HS-5 (cell line): ENCODE measurements around the gene RUNX1.
"Not testable (repeated sequence)": the region's sequence is repeated elsewhere in the genome, so short reads cannot be mapped to it uniquely, and the experiment has no call there.

Source experiments
- DNase-seq: peaks from one replicate; pipeline ENCODE4 v3.0.0-alpha.2; 2012; ENCODE audit warnings: low read depth

The RUNX1 gene

DNA sequence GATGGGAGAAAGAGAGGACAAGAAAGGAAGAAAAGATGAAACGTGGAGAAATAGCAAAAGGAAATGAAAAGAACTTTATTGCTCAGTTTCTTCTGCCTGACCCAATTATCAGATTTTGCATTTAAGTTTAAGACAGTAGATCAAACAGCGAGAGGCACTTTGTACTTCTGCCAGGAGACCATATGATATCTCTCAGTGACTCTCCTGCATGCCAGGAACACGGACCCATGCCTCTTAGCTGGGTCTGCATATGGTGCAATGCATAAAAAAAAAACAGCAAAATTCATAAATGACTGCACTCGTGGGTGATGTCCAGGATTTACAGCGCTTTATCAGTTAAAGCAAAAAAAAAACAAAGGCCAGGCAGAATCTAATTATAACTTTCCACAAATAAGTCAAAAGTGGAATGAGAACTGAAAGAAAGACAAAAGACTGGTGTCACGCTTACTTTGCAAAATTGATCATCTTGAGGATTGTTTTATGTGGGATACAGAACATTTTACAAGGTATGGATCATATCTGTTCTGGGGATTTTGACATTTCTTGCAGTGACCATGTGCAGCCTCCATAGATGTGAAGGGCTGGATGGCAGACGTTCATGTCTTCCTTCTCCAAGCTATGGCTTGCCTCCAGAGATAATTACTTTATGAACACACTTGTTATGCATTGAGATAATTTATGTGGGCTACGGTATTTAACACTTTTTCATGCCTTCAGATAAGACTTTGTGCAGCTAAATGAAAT, 79.5 kb downstream of the RUNX1 start:
- DNase-seq, result no peak

DNA sequence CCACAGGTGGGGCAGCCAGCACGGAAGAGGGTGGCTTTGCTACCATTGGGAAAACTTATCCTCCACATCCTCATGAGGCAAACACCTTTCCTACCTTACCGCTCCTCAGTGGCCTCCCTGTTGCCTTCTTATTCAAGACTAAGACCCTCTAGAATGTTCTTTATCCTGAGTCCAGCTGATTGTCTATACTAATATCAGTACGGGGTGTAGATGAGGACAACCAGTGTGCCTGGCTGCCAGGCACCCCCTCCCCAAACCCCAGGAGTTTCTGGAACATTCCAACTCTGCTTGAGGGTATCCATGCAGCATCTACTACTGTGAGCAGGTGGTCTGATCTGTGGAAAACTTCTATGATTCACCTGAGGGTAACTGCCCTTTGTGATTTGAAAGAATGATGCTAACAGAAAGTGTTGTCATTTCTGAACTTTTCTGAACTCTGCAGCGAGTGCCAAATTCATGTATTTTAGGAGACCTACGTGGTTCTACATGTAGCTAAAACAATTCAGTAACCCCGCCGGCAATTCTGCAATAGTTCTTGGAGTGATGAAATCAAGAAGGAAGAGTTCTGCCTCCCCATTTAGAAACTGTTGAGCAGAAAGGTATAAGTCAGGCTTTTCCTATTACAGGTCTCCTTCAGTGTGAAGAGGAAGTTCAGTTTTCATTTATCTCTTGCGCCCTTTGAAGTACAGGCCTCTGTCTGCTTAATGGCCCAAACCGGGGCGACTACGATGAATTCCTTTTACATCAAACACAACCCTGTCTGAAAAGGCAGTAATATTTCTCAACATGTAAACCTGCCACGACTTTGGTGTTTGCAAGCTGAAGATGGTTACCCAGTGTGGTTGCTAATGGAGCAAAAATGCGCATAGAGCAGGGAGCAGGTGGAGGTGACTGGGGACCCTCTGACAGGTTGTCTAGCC, 80.4 kb downstream of the RUNX1 start:
- DNase-seq, result no peak

DNA sequence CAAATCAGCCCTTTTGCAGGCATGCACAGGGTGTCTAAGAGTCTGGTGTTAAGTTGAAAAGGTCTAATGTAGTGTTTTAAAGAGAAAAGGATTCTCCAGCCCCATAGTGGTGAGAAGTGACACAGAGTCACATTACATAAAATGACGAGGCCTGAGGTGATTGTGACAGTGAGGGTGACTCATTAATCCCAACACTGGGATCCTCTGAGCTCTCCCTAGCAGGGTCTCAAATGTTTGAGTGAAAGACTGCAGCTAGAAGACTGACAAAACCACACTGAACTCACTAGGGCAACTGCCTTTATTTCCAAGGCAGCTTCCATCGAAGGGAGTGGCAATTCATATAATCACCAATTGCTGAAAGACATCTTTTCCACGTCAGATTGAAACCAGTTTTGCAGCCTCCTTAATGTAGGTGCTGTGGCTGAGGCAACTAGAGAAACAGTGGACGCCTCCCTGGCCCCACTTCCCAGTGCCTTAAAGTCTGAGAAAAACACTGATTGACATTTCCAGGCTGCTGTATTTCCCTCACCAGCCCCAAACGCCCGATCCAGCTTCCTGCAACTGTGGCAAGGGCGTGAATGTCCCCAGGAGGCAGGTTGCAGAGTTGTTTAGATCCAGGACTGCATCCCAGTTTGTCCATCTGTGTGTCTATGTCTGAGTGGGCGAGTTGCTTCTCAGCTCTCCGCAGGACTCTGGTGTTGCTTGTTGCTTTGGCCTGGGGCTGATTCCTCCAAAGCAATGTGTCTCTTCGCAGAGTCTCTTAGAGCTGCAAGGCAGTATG, 81.4 kb downstream of the RUNX1 start:
- no peak for DNase-seq

DNA sequence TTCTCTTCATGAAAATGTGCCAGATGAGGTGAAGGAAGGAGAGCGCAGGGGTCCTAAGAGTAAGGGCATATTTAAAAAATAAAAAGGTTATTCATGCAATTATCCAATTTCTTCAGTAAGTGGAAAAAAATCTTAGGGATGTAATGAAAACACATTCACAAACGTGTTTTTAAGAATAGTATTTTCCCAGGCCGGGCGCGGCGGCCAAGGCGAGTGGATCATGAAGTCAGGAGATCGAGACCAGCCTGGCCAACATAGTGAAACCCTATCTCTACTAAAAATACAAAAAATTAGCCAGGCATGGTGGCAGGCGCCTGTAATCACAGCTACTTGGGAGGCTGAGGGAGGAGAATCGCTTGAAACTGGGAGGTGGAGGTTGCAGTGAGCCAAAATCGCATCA, 82.2 kb downstream of the RUNX1 start:
- DNase-seq, result not testable (repeated sequence)

DNA sequence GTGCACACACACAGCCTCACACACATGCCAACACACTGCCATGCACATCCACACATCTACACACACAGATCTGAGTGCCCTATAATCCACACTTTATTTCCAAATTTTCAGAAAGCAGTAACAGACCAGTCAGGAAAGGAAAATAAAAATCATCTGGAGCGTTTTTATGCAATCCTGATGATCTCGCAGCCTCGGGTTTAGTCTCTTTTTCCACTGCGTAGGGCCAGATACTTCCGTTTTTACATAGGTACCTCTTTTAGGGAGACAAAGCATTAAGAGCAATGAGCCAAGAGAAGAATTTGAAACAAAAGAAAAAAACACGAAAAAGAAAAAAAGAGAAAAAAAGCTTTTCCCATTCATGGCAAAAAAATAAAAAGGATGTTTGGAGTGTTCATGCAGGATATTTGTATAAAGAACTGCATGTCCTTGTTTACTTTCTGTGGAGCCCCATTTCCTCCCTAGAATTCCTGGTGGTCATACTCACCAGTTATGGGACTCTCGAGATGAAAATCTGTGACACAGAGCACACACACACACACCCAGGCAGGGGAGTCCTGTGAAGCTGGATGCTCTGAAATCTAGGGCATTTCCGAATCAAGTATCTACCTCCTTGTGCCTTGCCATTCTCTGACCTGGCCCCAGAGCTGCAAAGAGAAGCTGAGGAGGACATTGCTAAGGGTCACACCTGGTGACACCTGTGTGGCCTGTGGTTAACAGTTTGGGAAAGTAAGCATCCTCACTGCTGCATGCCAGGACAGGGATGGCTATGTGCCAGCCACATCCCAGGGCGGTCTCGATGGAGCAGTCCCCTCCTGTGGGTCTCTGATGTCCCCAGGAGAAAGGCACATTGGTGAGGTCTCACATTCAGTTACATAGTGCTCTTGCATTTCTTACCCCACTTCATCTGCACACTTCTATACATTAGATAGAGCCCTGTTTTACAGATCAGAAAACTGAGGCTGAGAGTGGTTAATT, 83.6 kb downstream of the RUNX1 start:
- peak; percentile 28 for DNase-seq

DNA sequence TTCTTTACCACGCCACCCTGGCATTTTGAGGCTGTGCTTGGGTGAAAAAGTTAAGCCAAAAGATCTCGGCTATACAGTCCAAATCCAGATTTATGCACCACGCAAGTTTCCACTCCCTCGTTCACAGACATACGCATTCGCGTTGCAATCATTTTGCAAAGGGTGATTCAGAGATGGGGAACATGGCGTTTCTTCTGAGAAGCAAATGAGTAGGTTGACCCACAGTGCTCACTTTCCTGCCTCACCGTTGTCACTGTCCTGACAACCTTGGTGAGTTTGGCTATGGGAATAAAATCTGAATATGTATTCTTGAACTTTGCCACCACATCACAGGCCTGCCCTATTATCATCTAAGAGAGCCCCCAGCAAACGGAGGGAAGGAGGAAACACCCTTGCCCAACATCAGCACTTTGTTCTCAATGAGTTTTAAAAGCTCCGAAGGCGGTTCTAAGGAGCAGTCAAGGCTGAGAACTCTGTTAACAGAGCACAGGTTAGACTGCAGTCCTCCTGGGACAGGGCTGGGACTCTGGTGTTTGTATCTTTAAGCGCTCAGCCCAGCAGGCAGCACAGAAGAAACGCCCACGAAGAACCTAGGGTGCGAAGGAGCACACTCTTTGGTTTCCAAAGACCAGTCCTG, 86.4 kb downstream of the RUNX1 start:
- DNase-seq, result no peak

DNA sequence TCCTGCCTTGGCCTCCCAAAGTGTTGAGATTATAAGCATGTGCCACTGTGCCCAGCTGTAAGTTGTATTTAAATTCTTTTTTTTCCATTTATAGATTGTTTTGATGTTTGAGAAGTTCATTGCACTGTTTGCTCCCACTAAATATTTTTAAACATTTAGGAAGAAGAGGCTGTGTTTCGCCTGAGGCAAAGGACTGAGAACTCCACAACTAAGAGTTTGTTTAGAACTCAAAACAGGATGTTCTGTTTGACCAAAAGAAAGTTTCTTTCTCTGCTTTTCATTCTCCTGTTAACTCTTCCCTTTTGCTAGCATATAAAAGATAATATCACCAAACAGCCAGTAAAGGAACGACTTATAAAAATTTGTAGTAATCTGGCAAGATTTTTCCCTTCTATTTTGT, 87.0 kb downstream of the RUNX1 start:
- DNase-seq, result no peak

DNA sequence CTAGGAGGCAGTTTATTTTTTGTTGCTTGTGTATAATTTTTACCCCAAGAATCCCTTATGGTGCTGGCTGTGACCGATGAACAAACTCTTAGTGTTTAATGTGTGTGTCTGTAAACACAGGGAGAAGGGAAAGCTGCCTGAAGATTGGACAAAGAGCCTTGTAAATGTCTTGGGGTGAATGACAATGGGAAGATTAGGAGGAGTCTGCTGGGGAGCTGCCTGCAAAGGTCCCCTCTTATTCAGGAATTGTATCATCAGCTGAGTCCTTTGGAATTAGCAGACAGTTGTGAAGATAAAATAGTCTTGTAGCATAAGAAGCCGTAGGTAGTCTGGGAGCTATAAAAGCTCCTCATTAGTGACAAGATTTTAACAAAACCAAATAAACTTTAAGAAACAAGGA, 88.4 kb downstream of the RUNX1 start:
- DNase-seq, result no peak

DNA sequence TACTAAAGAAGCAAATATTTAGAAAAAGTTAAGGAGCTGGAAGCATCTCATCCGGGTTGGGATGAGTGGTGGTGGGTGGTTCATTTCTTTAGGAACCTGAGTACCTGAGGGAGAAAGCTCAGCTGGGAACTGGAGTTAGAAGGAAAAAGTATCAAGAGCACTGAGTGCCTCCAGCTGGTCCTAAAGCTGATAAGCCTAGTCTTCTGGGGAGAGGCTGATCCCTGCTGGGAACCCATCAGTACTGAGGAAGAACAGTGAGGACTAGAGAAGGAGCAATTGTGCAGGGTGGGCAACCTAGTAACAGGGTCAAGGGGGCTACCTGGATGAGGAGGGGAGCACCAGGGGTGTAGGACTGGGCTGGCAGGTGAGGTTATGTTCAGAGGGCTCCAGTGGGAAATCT, 89.5 kb downstream of the RUNX1 start:
- DNase-seq, result no peak

DNA sequence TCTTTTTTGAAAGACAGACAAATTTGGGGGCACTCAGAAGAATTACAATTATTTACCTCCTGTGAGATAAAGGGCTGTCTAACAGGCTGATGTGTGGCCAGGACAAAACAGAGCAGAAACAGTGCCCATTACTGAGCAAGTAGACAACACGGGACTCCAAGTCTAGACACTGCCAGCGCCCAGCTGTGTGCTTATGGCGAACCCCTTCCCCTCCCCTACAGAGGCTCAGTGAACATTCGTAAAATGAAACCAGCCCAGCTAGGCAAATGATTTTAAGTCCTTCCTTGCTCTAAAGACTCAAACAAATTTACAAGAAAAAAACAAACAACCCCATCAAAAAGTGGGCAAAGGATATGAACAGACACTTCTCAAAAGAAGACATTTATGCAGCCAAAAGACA, 91.1 kb downstream of the RUNX1 start:
- DNase-seq, result no peak

DNA sequence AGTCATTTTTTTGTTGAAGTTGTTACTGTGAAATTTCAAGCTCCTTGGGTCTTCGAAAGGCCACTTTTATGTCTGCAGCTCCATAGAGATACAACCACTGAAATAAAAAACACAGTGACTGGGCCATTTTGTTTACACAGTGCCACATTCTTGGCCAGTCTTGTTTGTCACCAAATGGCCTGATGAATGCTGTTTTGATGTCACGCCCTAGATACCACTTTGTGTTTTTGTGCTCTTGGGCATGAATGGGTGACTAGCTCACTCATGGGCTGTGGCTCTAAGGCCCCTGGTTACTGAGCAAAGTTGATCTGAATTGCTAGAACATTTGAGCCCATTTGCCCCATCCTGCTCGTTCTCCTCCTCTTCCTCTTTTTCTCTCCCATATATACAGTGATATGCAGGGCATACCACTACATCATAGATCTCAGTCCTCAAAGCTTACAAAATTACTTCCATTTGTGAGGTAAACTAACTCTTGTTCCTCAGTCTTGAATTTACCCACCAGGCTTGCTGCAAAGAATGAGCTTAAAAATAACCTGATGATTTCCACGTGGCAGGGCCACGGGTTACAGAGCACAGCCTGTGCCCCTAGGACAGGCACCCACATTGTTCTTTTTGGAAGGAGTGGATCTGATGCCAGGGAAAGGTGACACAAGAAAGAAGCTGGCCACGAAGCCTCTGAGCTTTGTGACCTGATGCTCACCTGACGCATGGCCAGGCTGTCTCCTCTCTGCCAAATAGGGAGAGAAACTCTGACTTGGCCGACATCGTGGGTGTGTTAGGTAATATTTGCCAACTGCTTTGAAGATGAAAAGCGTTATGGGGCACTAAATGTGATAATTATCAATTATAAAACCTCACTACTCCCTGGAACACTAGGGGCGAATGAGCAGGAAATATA, 92.4 kb downstream of the RUNX1 start:
- DNase-seq, result no peak

DNA sequence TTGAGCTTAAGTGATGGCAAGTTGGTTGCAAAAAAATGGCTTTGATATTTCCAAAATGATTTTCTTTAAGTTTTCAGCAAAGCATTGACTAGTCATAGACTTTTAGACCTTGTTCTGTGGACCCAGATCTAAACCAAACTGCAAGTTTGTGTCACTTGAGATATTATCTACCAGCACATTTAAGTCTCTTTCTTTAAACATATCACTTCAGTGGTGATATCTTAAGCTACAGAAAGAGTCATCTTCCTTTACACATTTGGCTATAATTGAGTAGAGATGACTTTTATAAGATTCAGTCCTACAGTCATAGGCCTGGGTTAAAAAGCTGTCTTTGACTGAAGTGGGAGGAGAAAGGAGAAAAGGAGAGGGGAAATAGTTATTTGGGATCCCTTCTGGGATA, 95.2 kb downstream of the RUNX1 start:
- no peak for DNase-seq

DNA sequence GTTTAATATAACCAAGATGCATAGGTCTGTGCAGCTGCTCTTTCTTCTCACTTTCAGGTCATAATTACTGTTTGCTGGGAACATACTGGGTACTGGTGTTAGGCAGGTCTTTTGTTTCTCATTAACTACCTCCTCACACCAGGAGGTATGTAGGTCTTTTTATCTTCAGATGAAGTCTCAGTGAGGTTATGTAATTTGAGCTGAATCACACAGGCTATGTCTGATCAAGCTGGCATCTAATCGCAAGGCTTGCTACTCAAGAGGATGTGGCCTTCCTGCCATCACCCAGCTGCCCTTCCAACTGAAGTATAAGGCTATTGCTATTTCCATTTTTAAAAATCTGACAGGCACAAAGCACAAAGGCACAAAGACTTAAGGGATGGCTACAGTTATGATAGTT, 96.4 kb downstream of the RUNX1 start:
- no peak for DNase-seq

DNA sequence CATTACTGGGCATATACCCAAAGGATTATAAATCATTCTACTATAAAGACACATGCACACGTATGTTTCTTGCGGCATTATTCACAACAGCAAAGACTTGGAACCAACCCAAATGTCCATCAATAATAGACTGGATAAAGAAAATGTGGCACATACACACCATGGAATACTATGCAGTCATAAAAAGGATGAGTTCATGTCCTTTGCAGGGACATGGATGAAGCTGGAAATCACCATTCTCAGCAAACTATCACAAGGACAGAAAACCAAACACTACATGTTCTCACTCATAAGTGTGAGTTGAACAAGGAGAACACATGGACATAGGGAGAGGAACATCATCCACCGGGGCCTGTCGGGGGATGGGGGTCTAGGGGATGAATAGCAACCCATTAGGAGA, 97.2 kb downstream of the RUNX1 start:
- DNase-seq, result not testable (repeated sequence)

DNA sequence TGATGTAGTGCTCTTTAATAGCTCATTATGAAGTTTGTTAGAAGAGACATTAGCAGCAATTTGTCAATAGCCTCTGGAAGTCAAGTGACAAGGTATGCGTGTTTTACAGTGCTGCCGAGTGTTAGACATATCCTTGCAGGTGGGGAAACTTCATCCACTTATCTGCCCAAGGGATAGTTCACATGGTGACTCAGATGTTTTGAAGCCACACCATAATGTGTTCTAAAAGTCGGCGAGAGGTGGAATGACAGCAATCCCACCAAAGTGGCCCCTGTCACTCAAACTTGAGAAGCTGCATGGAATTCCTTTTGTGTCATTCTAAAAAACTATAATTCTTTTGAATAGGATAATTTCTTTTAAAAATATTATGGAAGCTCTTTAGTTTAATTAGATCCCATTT, 98.1 kb downstream of the RUNX1 start:
- no peak for DNase-seq

DNA sequence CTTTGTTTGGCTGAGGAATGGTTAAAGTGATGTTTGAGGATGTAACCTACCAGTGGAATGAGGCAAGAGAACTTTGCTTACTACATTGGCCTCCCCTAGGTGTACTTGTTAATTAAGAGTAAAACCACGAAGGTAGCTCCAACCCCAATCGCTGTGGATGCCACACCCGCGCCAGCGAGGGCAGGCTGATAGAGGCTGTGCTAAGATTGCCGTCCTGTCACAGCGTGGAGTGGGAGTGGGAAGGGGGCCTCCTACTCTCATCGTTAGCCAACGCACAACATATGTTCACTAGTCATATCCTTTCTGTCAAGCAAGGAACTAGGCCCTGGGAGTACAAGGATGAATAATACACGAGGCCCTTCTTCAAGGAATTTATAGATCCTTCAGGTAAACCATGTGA, 99.6 kb downstream of the RUNX1 start:
- DNase-seq, result no peak

DNA sequence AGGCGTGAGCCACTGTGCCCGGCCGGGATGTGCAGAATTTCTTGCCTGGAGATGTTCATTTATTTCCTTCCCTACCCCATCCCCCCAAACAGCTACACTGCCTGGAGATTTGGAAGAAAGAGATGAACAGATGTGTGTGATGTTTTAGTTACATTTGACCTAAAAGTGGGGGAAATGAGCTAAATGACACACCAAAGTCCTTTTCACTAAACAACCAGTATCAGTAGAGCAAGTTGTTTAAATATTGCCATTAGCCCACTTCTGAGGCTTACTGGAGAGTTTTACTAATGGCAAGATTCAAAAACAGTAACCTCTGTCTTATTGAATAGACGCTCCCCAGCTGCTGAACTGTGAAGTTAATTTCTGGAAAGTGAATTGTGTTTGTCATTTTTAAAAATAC, 100.1 kb downstream of the RUNX1 start:
- no peak for DNase-seq

DNA sequence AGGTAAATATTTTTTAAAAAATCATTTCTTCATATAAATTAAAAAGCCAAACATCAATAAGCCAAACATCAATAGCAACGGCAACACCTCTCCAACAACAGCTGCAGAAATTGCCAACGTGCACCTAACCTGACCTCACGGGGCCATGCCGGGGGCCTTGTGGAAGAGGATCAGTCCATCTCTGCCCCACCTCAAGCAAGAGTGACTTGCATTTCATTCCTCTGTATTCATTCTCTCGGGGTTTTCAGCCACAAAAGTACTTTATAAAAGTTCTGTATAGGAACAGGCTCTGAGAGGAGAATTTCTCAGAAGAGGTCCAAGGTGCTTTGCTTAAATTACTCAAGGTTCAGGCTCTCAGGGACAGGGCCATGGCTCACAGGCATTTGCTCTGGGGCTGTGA, 100.9 kb downstream of the RUNX1 start:
- DNase-seq, result no peak

DNA sequence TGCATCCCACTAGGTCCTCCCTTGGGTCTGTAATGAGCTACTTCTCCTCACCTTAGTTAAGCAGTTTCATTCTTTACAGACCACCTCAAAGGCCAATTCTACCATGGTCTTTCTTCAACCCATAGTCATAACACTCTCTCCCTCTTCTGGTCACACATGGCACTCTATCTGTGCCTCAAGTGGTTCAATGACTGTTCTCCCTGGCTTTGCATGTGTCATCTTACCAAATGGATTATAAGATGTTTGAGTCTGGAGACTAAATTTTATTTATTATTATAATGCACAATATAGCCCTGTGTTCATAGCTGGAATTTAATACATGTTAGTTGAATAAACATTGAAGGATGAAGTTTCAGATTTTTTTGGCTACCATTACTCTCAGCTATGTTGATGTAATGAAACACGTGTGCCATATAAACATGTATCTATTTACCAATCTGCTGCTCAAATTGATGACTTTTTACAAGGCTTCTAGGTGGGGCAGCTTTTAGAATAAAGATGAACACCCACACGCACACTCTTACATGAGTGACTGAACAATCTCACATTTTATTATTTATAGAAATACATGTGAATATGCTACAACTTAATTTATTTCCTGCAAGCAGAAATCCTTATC, 102.1 kb downstream of the RUNX1 start:
- DNase-seq, result no peak
